GM23338 (cell line): Measurements from ENCODE around the gene ARID3A. TPM values are rescaled to one million over a fixed set of nuclear protein-coding genes. Genes with fewer than 3 reads are reported as not detected.
A peak's percentile ranks its signal among the peaks of the same experiment; 100 is the strongest.

ENCODE experiments used
- ATAC-seq: fragments of 200-7000 bp; cut with Tn5 transposase; 3 replicates; pipeline ENCODE4 v1.9.1; 2020
- DNase-seq: peaks from one replicate; pipeline ENCODE4 v3.0.0-alpha.2; 2015; ENCODE audit warnings: low spot score
- H2AFZ ChIP-seq: fragments of 200-600 bp; sonication (generic); 2 replicates; pipeline ENCODE4 v1.8.0; 2016; ENCODE audit warnings: antibody characterized with exemption, mild to moderate bottlenecking, moderate library complexity
- H3F3A ChIP-seq: fragments of 200-600 bp; sonication (generic); replicated peaks from 2 replicates; pipeline ENCODE4 v1.8.0; 2017; ENCODE audit warnings: antibody characterized with exemption, mixed run types, low read depth
- H3K27ac ChIP-seq: fragments of 200-600 bp; sonication (generic); 2 replicates; pipeline ENCODE4 v1.6.1; 2016; ENCODE audit warnings: low read depth
- H3K27me3 ChIP-seq: fragments of 200-600 bp; sonication (generic); 2 replicates; pipeline ENCODE4 v1.8.0; 2016; ENCODE audit warnings: mild to moderate bottlenecking, mixed run types, moderate library complexity; ENCODE audit not compliant: insufficient read depth
- H3K36me3 ChIP-seq: fragments of 200-600 bp; sonication (generic); 2 replicates; pipeline ENCODE4 v1.8.0; 2016; ENCODE audit warnings: mild to moderate bottlenecking; ENCODE audit not compliant: insufficient read depth
- H3K4me1 ChIP-seq: fragments of 200-600 bp; sonication (generic); 2 replicates; pipeline ENCODE4 v1.8.0; 2016; ENCODE audit warnings: mild to moderate bottlenecking, moderate library complexity; ENCODE audit not compliant: insufficient read depth
- H3K4me2 ChIP-seq: fragments of 200-600 bp; sonication (generic); 2 replicates; pipeline ENCODE4 v1.7.1; 2017; ENCODE audit warnings: mixed run types
- H3K4me3 ChIP-seq: fragments of 200-600 bp; sonication (generic); 2 replicates; pipeline ENCODE4 v1.6.1; 2016; ENCODE audit warnings: mixed run types
- H3K79me2 ChIP-seq: fragments of 200-600 bp; sonication (generic); replicated peaks from 2 replicates; pipeline ENCODE4 v1.8.0; 2017; ENCODE audit warnings: mild to moderate bottlenecking; ENCODE audit not compliant: insufficient read depth
- H3K9me2 ChIP-seq: fragments of 200-600 bp; sonication (generic); 2 replicates; pipeline ENCODE4 v1.8.0; 2017; ENCODE audit not compliant: insufficient read depth
- H4K20me1 ChIP-seq: fragments of 200-600 bp; sonication (generic); replicated peaks from 2 replicates; pipeline ENCODE4 v1.8.0; 2017; ENCODE audit warnings: mild to moderate bottlenecking; ENCODE audit not compliant: insufficient read depth
- H3K27ac Mint-ChIP-seq: 2 replicates; pipeline ENCODE4 v1.8.0; 2020; ENCODE audit warnings: inconsistent platforms, mild to moderate bottlenecking, moderate library complexity, mixed read lengths
- H3K27me3 Mint-ChIP-seq: 3 replicates; pipeline ENCODE4 v1.8.0; 2022; ENCODE audit warnings: low read depth, mild to moderate bottlenecking, moderate library complexity, mixed read lengths, inconsistent platforms; ENCODE audit not compliant: insufficient read depth, poor library complexity
- H3K36me3 Mint-ChIP-seq: 3 replicates; pipeline ENCODE4 v1.8.0; 2021; ENCODE audit warnings: low read depth, mild to moderate bottlenecking, inconsistent platforms, moderate library complexity, mixed read lengths
- H3K4me1 Mint-ChIP-seq: 3 replicates; pipeline ENCODE4 v1.8.0; 2020; ENCODE audit warnings: mild to moderate bottlenecking, inconsistent platforms, mixed read lengths
- H3K4me3 Mint-ChIP-seq: 3 replicates; pipeline ENCODE4 v1.8.0; 2021; ENCODE audit warnings: moderate library complexity, mild to moderate bottlenecking, inconsistent platforms, mixed read lengths
- H3K9me3 Mint-ChIP-seq: 3 replicates; pipeline ENCODE4 v1.8.0; 2020; ENCODE audit warnings: moderate library complexity, mild to moderate bottlenecking, inconsistent platforms, mixed read lengths
- CREB1 ChIP-seq: fragments of 250-450 bp; sonication (Bioruptor Pico); IDR thresholded peaks from 2 replicates; pipeline ENCODE4 v1.5.0; 2020; ENCODE audit warnings: low read depth, mild to moderate bottlenecking, moderate library complexity
- EZH2 ChIP-seq: fragments of 200-600 bp; sonication (generic); IDR thresholded peaks from one replicate; pipeline ENCODE4 v1.8.0; 2017; ENCODE audit warnings: antibody characterized with exemption, mild to moderate bottlenecking, low read depth; ENCODE audit not compliant: unreplicated experiment
- EZH2phosphoT487 ChIP-seq: fragments of 200-600 bp; sonication (generic); IDR thresholded peaks from one replicate; pipeline ENCODE4 v1.8.1; 2018; ENCODE audit warnings: antibody characterized with exemption; ENCODE audit not compliant: unreplicated experiment
- JUNB ChIP-seq: IDR thresholded peaks from one replicate; pipeline ENCODE4 v1.6.1; 2016; ENCODE audit warnings: antibody characterized with exemption; ENCODE audit not compliant: unreplicated experiment
- NANOG ChIP-seq: IDR thresholded peaks from 2 replicates; pipeline ENCODE4 v1.6.1; 2016; ENCODE audit warnings: antibody characterized with exemption, borderline replicate concordance
- POLR2AphosphoS5 ChIP-seq: IDR thresholded peaks from 2 replicates; pipeline ENCODE4 v1.6.1; 2016; ENCODE audit warnings: antibody characterized with exemption, low read depth
- ZNF331 ChIP-seq: fragments of 250-450 bp; sonication (Bioruptor Pico); IDR thresholded peaks from 2 replicates; pipeline ENCODE4 v1.5.0; 2020; ENCODE audit warnings: low read depth, mild to moderate bottlenecking, moderate library complexity
- polyA plus RNA-seq: library from polyadenylated mRNA; unstranded; fragments of >200 nt; fragmentation: Nextera tagmentation; extraction: Ambion mirVana; gene quantifications from 2 replicates; pipeline ENCODE4 v1.2.1, GENCODE V29; 2016
- total RNA-seq: library from RNA; depleted of rRNA; stranded (reverse); fragments of >200 nt; shearing (Covaris generic); gene quantifications from 2 replicates; pipeline ENCODE4 v1.2.3, GENCODE V29; 2014
- TF ChIP-seq, protein P1 (sequence below), 2 experiments: fragments of 200-600 bp in 1 of 2; sonication (generic) in 1 of 2; conservative IDR thresholded peaks; 2 replicates each; pipeline versions ENCODE4 v1.5.1 to v1.6.1; 2016 to 2017; ENCODE audit warnings: antibody characterized with exemption in 2 of 2, low read depth in 2 of 2, mild to moderate bottlenecking in 2 of 2, moderate library complexity in 1 of 2
- TF ChIP-seq, protein P2 (sequence below): IDR thresholded peaks from 2 replicates; pipeline ENCODE4 v1.6.1; 2016; ENCODE audit warnings: antibody characterized with exemption
- TF ChIP-seq, protein P3 (sequence below): fragments of 250-450 bp; sonication (Bioruptor Pico); IDR thresholded peaks from 2 replicates; pipeline ENCODE4 v1.5.0; 2020; ENCODE audit warnings: mild to moderate bottlenecking, moderate library complexity

ARID3A gene
- total and polyA plus RNA-seq, 2 experiments from 2014 or later, result 33.6 to 51.6 TPM

- peaks cover 13% of the 10 kb centered on the region; the same call in 2 of the 3 replicates for H3K4me1 Mint-ChIP-seq
- peaks cover 10% of the 10 kb centered on the region; the same call in 1 of the 2 replicates for H3K4me1 ChIP-seq
- H3K4me3 Mint-ChIP-seq, result no peak overlapping the region
- TF ChIP-seq POLR2AphosphoS5 (0 out of 2 replicates have a peak, but pooled peaks have one; percentile 12), JUNB (no peak)
- H3K9me2 ChIP-seq, result no peaks in the 10 kb centered on the region
- no peak overlapping the region for H3K4me3 ChIP-seq
- H3K9me3 Mint-ChIP-seq, result peaks cover 3% of the 10 kb centered on the region; the same call in 1 of the 3 replicates
- no peak overlapping the region for H2AFZ ChIP-seq
- no peaks in the 10 kb centered on the region; the same call in 1 of the 2 replicates for H3K36me3 ChIP-seq
- H3K27me3 Mint-ChIP-seq, result peaks cover 16% of the 10 kb centered on the region
- H3K27ac Mint-ChIP-seq, result no peak overlapping the region
- H3K36me3 Mint-ChIP-seq, result peaks cover 12% of the 10 kb centered on the region
- ATAC-seq, result no peak
- DNase-seq, result no peak
- H3K27ac ChIP-seq, result no peak overlapping the region
- H3F3A ChIP-seq, result peaks cover 5% of the 10 kb centered on the region; the same call in 1 of the 2 replicates
- H3K4me2 ChIP-seq, result no peak overlapping the region
- no peaks in the 10 kb centered on the region for H3K27me3 ChIP-seq
- H4K20me1 ChIP-seq, result no peaks in the 10 kb centered on the region
- H3K79me2 ChIP-seq, result no peaks in the 10 kb centered on the region
These were observed 50.6 kb downstream of the ARID3A start for GRCh38 chr19:976476-976875.

- Histone ChIP-seq H3K36me3 (no peaks in the 10 kb centered on the region), H3K4me2 (no peak overlapping the region), H3K4me3 (no peak overlapping the region), H3K27me3 (no peaks in the 10 kb centered on the region), H4K20me1 (no peaks in the 10 kb centered on the region), H3K4me1 (peaks cover 10% of the 10 kb centered on the region; the same call in 1 of the 2 replicates), H3F3A (peaks cover 10% of the 10 kb centered on the region), H2AFZ (no peak overlapping the region), H3K27ac (no peak overlapping the region), H3K79me2 (no peaks in the 10 kb centered on the region), H3K9me2 (no peaks in the 10 kb centered on the region)
- peaks cover 19% of the 10 kb centered on the region for H3K27me3 Mint-ChIP-seq
- peaks cover 13% of the 10 kb centered on the region; the same call in 2 of the 3 replicates for H3K4me1 Mint-ChIP-seq
- no peak overlapping the region for H3K27ac Mint-ChIP-seq
- H3K9me3 Mint-ChIP-seq, result peaks cover 3% of the 10 kb centered on the region; the same call in 1 of the 3 replicates
- H3K36me3 Mint-ChIP-seq, result peaks cover 8% of the 10 kb centered on the region
- ATAC-seq (no peak), DNase-seq (no peak)
- H3K4me3 Mint-ChIP-seq, result no peak overlapping the region
- TF ChIP-seq, protein P1, sequence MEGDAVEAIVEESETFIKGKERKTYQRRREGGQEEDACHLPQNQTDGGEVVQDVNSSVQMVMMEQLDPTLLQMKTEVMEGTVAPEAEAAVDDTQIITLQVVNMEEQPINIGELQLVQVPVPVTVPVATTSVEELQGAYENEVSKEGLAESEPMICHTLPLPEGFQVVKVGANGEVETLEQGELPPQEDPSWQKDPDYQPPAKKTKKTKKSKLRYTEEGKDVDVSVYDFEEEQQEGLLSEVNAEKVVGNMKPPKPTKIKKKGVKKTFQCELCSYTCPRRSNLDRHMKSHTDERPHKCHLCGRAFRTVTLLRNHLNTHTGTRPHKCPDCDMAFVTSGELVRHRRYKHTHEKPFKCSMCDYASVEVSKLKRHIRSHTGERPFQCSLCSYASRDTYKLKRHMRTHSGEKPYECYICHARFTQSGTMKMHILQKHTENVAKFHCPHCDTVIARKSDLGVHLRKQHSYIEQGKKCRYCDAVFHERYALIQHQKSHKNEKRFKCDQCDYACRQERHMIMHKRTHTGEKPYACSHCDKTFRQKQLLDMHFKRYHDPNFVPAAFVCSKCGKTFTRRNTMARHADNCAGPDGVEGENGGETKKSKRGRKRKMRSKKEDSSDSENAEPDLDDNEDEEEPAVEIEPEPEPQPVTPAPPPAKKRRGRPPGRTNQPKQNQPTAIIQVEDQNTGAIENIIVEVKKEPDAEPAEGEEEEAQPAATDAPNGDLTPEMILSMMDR (conservative IDR thresholded peaks at IDR 0.05; ENCODE audit: low read depth in 2 of 2), result no peak
- TF ChIP-seq CREB1 (CRISPR knock-in tag) (no peak), NANOG (no peak), JUNB (no peak), POLR2AphosphoS5 (no peak), ZNF331 (CRISPR knock-in tag) (no peak), EZH2 (no peak), EZH2phosphoT487 (no peak)
- TF ChIP-seq, protein P2, sequence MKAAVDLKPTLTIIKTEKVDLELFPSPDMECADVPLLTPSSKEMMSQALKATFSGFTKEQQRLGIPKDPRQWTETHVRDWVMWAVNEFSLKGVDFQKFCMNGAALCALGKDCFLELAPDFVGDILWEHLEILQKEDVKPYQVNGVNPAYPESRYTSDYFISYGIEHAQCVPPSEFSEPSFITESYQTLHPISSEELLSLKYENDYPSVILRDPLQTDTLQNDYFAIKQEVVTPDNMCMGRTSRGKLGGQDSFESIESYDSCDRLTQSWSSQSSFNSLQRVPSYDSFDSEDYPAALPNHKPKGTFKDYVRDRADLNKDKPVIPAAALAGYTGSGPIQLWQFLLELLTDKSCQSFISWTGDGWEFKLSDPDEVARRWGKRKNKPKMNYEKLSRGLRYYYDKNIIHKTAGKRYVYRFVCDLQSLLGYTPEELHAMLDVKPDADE, result no peak
- TF ChIP-seq, protein P3, sequence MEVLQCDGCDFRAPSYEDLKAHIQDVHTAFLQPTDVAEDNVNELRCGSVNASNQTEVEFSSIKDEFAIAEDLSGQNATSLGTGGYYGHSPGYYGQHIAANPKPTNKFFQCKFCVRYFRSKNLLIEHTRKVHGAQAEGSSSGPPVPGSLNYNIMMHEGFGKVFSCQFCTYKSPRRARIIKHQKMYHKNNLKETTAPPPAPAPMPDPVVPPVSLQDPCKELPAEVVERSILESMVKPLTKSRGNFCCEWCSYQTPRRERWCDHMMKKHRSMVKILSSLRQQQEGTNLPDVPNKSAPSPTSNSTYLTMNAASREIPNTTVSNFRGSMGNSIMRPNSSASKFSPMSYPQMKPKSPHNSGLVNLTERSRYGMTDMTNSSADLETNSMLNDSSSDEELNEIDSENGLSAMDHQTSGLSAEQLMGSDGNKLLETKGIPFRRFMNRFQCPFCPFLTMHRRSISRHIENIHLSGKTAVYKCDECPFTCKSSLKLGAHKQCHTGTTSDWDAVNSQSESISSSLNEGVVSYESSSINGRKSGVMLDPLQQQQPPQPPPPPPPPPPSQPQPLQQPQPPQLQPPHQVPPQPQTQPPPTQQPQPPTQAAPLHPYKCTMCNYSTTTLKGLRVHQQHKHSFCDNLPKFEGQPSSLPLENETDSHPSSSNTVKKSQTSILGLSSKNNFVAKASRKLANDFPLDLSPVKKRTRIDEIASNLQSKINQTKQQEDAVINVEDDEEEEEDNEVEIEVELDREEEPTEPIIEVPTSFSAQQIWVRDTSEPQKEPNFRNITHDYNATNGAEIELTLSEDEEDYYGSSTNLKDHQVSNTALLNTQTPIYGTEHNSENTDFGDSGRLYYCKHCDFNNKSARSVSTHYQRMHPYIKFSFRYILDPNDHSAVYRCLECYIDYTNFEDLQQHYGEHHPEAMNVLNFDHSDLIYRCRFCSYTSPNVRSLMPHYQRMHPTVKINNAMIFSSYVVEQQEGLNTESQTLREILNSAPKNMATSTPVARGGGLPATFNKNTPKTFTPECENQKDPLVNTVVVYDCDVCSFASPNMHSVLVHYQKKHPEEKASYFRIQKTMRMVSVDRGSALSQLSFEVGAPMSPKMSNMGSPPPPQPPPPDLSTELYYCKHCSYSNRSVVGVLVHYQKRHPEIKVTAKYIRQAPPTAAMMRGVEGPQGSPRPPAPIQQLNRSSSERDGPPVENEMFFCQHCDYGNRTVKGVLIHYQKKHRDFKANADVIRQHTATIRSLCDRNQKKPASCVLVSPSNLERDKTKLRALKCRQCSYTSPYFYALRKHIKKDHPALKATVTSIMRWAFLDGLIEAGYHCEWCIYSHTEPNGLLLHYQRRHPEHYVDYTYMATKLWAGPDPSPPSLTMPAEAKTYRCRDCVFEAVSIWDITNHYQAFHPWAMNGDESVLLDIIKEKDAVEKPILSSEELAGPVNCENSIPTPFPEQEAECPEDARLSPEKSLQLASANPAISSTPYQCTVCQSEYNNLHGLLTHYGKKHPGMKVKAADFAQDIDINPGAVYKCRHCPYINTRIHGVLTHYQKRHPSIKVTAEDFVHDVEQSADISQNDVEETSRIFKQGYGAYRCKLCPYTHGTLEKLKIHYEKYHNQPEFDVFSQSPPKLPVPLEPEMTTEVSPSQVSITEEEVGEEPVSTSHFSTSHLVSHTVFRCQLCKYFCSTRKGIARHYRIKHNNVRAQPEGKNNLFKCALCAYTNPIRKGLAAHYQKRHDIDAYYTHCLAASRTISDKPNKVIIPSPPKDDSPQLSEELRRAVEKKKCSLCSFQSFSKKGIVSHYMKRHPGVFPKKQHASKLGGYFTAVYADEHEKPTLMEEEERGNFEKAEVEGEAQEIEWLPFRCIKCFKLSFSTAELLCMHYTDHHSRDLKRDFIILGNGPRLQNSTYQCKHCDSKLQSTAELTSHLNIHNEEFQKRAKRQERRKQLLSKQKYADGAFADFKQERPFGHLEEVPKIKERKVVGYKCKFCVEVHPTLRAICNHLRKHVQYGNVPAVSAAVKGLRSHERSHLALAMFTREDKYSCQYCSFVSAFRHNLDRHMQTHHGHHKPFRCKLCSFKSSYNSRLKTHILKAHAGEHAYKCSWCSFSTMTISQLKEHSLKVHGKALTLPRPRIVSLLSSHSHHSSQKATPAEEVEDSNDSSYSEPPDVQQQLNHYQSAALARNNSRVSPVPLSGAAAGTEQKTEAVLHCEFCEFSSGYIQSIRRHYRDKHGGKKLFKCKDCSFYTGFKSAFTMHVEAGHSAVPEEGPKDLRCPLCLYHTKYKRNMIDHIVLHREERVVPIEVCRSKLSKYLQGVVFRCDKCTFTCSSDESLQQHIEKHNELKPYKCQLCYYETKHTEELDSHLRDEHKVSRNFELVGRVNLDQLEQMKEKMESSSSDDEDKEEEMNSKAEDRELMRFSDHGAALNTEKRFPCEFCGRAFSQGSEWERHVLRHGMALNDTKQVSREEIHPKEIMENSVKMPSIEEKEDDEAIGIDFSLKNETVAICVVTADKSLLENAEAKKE, result no peak
These were observed 51.2 kb downstream of the ARID3A start for GRCh38 chr19:977058-977464.
